ENCODE results near the gene UBE2G2.

Gene UBE2G2

GRCh38 chr21:44791993-44792392, 9.6 kb downstream of the UBE2G2 start:
- no peak for DNase-seq

DNA sequence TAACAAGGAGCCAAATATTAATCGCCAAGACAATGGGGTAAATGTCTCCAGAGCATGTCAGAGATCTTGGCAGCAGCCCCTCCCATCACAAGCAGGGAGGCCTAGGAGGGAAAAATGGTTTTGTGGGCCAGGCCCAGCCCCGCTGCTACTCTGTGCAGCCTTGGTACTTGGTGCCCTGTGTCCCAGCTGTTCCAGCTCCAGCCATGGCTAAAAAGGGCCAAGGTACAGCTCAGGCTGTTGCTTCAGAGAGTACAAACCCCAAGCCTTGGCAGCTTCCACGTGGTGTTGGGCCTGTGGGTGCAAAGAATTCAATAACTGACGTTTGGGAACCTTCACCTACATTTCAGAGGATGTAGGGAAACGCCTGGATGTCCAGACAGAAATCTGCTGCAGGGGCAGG, 10.4 kb downstream of the UBE2G2 start:
- DNase-seq, result no peak

DNA sequence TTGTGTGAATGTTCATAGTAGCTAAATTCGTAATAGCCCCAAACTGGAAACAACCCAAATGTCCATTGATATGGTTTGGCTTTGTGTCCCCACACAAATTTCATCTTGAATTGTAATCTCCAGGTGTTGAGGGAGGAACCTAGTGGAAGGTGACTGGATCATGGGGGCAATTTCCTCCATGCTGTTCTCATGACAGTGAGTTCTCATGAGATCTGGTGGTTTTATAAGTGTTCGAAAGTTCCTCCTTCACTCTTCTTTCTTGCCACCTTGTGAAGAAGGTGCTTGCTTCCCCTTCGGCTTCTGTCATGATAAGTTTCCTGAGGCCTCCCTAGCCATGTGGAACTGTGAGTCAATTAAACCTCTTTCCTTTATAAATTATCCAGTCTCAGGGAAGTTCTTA, 11.3 kb downstream of the UBE2G2 start:
- no peak for DNase-seq

- DNase-seq, result no peak
Measured at GRCh38 chr21:44789880-44790279, 11.7 kb downstream of the UBE2G2 start.

DNA sequence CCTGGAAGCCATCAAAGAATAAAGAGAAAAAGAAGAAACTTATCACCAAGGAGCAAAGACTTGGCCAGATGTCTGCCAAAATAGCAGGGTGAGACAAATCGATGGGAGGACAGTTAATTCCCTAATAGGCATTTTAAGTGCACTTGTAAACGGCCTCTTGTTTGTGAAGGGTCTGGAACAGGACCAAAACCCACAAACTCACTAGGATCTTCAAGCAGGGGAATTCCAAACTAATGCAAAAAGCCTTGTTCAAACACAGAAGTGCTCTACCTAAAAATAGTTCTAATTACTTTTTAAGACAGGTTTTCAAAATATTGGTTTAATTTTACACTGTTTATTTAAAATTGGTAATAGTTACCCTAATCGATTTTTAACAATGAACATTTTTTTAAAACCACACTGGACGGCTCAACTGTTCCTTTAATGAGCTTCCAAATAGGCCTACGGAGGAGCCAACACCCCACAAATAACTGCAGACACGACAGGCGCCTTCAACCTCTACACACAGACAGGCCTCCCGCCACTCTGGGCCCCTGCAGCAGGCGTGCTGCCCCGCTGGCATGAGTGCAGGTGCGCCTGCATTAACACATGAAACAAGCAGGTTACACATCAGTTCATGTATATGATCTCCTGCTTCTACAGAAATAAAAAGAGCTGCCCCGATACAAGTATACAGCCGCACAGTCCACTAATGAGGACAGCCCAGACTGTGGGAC, 15.8 kb downstream of the UBE2G2 start:
- no peak for DNase-seq

GRCh38 chr21:44784810-44785209, 16.8 kb downstream of the UBE2G2 start:
- no peak for DNase-seq

DNA sequence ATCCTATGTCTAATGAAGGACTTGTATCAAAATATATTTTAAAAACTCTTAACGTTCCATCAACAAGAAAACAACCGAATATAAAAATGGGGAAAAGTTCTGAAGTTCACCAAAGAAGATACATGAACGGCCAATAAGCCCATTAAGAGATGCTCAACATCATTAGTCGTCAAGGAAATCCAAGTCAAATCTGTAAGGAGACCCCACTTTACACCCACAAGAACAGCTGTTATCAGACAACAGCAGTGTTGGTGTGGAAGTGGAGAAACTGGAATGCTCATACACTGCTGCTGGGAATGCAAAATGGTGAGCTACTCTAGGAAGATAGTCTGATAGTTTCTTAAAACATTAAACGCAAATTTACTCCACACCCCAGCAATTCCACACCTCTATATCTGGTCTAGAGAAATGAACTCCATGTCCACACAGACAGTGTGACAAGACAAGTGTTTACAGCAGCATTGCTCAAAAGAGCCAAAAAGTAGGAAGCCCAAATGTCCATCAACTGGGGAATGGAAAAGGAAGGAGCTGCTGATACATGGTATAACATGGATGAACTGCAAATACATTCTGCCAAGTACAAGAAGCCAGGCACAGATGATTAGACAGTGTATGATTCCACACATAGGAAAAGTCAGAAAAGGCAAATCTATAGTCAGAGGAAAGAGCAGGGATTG, 18.5 kb downstream of the UBE2G2 start:
- no peak for DNase-seq

GRCh38 chr21:44780767-44781459, 20.7 kb downstream of the UBE2G2 start:
- DNase-seq, result no peak

DNA sequence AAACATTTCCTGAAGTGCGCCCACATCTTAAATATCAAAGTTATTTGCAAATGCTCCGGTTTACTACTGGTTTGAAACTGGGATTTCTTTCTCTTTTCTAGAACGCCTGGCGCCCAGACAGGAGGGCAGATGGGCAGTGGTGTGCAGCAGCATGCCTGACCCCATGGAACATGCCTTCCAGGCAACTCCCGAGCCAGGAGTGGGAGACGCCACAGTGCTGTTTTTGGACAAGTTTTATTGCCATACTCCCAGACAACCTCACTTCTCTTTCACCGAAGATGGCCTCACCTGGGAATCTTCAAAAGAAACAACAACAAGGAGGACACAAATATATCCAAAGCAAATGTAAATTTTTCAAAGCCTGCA, 21.5 kb downstream of the UBE2G2 start:
- no peak for DNase-seq

- DNase-seq, result no peak
Measured at GRCh38 chr21:44779417-44780136, 22.0 kb downstream of the UBE2G2 start.

DNA sequence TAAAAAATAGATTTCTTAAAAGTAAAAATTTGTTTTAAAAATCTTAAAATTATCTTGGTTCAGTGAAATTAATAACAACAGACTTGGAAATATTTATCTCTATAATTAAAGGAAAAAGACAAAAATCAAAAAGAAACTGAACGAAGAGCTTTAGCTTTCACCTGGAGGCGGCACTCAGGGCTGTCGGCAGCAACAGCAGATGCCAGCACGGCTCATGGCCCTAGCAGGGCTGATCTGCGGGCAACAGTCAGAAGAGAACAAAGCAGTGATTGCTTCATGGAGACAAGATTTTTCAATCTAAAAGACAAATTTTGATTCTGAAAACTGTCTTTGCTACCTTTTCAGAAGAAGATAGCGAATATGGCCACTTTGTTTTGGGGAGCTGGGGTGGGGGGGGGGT, 22.6 kb downstream of the UBE2G2 start:
- no peak for DNase-seq

- no peak for DNase-seq
Measured at GRCh38 chr21:44778499-44778911, 23.1 kb downstream of the UBE2G2 start.

- DNase-seq, result no peak
Measured at GRCh38 chr21:44778094-44778493, 23.5 kb downstream of the UBE2G2 start.

DNA sequence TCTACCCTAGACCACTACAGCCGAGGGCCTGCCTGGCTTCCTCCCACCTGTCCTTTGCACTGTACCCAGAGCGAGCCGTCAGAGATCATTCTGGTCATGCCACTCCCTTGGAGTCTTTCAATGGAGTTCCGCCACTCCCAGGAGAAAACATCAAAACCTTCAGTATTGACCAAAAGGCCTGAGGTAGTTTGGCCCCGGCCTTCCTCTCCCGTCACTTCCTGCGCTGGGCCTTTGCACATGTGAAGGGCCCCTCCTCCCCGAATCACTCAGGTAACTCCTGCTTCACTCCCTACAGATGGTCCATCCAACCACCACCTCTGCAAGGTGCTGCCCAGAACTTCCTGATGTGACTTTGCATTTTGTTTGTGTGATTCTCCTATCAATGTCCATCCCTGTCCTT, 26.6 kb downstream of the UBE2G2 start:
- DNase-seq, result no peak

- peak in 1 of 51 donors; percentile 13 for DNase-seq
Measured at GRCh38 chr21:44773291-44773932, 28.2 kb downstream of the UBE2G2 start.

DNA sequence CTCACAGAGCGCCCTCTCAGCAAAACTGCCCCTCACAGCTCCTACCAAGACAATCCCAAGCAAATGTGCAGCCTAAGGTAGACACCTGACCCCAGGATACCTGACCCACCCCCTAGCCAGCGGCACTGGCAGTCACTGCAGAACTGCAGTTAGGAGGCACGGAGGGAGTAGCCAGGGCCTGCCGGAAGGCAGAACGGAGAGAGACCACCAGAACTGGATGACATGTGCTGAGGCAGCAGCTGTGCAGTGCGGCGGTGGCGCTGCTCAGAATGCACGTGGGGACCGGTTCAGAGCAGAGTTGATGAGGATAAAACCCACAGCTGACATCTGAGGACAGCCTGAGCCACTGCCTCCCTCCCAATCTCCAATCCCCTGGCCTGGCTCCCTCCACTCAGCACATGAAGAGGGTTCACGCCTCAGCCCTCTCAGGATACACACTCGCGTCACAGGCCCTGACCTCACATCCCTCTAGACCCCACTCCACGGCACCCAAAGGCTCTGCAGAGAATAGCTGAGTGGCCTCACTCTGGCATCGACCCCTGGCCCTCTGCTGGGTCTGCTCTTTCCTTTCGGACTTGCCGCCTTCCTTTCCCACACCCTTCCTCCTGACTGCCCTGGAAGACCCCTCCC, 29.6 kb downstream of the UBE2G2 start:
- no peak for DNase-seq

DNA sequence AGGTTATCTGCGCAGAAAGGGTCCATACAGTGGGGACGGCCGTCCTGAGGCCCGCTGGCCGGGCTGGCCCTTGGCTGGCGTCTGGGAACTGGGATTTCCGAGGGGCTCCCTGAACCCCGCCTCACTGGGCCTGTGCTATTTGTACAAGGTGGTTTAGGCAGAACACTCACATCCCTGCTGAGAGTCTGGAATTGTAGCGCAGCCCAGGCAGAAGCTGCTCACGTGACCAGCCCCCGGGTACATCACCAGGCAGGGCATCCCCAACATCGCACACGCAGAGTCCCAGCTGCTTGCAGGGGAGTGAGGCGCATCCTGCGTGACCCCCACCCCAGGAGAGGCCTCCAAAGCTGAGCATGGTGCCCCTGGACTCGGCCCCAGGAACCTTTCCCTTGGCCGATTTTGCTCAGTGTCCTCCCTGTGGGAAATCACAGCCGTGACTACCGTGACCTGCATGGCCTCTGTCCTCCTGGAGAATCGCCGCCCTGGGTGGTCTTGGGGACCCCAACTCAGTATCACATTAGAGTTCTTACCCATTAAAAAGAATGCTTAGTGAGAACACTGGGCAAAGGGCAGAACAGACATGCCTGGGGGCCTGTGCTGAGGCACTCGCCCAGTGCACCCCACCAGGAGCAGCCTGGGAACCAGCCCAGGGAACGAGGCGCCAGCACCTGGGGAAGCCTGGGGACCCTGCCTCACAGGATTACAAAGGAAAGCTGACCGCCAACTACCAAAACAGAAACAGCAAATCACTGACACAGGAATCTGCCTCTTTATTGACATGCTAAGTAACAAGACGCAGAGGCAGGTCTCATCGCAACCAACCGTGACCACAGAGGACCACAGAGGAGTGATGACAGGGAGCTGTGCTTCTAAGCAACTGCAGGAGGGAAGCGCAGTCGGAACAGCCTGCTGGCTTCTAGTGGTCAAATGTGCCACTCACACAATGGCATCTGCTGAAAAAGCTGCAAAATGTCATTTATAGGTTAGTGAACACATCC, 33.5 kb downstream of the UBE2G2 start:
- DNase-seq, result peak in 1 of 51 donors; percentile 10

GRCh38 chr21:44766818-44767354, 34.7 kb downstream of the UBE2G2 start:
- no peak for DNase-seq

- DNase-seq, result no peak
Measured at GRCh38 chr21:44766014-44766817, 35.4 kb downstream of the UBE2G2 start.

Data from hypothalamus (tissue), 51 donors.